SK-N-SH (cell line): ENCODE measurements around the gene EIF5.

Experiments
- CHD2 ChIP-seq: fragments of 150-350 bp; IDR thresholded peaks from 2 replicates; pipeline ENCODE4 v1.6.1; 2018; ENCODE audit warnings: low read length; ENCODE audit not compliant: partially characterized antibody
- JUND ChIP-seq: IDR thresholded peaks from 2 replicates; pipeline ENCODE4 v1.4.0; 2012
- SIN3A ChIP-seq: IDR thresholded peaks from 2 replicates; pipeline ENCODE4 v1.6.1; 2012; ENCODE audit warnings: low read depth, mild to moderate bottlenecking, low read length, moderate library complexity, borderline replicate concordance
- YY1 ChIP-seq: IDR thresholded peaks from 2 replicates; pipeline ENCODE4 v1.4.0; 2012; ENCODE audit warnings: low read depth, mild to moderate bottlenecking
- TF ChIP-seq, protein P1 (sequence below): fragments of 200-600 bp; sonication (generic); IDR thresholded peaks from 2 replicates; pipeline ENCODE4 v1.6.1; 2017; ENCODE audit warnings: antibody characterized with exemption, mild to moderate bottlenecking, moderate library complexity
- TF ChIP-seq, protein P2 (sequence below): IDR thresholded peaks from 2 replicates; pipeline ENCODE4; 2012
- TF ChIP-seq, protein P3 (sequence below): IDR thresholded peaks from 2 replicates; pipeline ENCODE4 v1.4.0; 2012; ENCODE audit warnings: low read depth
- TF ChIP-seq, protein P4 (sequence below): IDR thresholded peaks from 2 replicates; pipeline ENCODE4 v1.6.1; 2012; ENCODE audit warnings: mild to moderate bottlenecking, low read depth, low read length, moderate library complexity

DNA sequence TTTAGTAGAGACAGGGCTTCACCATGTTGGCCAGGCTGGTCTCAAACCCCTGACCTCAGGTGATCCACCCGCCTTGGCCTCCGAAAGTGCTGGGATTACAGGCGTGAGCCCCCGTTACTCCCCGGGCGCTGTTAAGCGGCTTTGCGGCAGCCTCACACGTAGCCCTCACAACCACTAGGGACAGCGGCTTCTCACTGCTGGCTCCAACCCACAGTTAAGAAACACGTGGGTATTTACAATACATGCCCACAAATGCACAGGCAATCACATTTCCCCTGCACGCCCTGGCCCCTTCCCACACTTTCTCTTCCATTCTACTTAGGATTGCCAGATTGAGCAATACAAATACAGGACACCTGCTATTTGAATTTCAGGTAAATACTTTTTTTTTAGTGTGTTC lies 37.0 kb upstream of the EIF5 start:
- TF ChIP-seq, protein P1, sequence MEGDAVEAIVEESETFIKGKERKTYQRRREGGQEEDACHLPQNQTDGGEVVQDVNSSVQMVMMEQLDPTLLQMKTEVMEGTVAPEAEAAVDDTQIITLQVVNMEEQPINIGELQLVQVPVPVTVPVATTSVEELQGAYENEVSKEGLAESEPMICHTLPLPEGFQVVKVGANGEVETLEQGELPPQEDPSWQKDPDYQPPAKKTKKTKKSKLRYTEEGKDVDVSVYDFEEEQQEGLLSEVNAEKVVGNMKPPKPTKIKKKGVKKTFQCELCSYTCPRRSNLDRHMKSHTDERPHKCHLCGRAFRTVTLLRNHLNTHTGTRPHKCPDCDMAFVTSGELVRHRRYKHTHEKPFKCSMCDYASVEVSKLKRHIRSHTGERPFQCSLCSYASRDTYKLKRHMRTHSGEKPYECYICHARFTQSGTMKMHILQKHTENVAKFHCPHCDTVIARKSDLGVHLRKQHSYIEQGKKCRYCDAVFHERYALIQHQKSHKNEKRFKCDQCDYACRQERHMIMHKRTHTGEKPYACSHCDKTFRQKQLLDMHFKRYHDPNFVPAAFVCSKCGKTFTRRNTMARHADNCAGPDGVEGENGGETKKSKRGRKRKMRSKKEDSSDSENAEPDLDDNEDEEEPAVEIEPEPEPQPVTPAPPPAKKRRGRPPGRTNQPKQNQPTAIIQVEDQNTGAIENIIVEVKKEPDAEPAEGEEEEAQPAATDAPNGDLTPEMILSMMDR = no peak
- TF ChIP-seq, protein P2, sequence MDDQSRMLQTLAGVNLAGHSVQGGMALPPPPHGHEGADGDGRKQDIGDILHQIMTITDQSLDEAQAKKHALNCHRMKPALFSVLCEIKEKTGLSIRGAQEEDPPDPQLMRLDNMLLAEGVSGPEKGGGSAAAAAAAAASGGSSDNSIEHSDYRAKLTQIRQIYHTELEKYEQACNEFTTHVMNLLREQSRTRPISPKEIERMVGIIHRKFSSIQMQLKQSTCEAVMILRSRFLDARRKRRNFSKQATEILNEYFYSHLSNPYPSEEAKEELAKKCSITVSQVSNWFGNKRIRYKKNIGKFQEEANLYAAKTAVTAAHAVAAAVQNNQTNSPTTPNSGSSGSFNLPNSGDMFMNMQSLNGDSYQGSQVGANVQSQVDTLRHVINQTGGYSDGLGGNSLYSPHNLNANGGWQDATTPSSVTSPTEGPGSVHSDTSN = no peak
- TF ChIP-seq YY1 (no peak), JUND (no peak), CHD2 (no peak), SIN3A (no peak)
- TF ChIP-seq, protein P3, sequence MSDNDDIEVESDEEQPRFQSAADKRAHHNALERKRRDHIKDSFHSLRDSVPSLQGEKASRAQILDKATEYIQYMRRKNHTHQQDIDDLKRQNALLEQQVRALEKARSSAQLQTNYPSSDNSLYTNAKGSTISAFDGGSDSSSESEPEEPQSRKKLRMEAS = no peak
- TF ChIP-seq, protein P4, sequence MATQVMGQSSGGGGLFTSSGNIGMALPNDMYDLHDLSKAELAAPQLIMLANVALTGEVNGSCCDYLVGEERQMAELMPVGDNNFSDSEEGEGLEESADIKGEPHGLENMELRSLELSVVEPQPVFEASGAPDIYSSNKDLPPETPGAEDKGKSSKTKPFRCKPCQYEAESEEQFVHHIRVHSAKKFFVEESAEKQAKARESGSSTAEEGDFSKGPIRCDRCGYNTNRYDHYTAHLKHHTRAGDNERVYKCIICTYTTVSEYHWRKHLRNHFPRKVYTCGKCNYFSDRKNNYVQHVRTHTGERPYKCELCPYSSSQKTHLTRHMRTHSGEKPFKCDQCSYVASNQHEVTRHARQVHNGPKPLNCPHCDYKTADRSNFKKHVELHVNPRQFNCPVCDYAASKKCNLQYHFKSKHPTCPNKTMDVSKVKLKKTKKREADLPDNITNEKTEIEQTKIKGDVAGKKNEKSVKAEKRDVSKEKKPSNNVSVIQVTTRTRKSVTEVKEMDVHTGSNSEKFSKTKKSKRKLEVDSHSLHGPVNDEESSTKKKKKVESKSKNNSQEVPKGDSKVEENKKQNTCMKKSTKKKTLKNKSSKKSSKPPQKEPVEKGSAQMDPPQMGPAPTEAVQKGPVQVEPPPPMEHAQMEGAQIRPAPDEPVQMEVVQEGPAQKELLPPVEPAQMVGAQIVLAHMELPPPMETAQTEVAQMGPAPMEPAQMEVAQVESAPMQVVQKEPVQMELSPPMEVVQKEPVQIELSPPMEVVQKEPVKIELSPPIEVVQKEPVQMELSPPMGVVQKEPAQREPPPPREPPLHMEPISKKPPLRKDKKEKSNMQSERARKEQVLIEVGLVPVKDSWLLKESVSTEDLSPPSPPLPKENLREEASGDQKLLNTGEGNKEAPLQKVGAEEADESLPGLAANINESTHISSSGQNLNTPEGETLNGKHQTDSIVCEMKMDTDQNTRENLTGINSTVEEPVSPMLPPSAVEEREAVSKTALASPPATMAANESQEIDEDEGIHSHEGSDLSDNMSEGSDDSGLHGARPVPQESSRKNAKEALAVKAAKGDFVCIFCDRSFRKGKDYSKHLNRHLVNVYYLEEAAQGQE = no peak
